ENCODE data around the gene UAP1L1.
"Not testable (repeated sequence)": the region's sequence is repeated elsewhere in the genome, so short reads cannot be mapped to it uniquely, and the experiment has no call there.

The UAP1L1 gene

DNA sequence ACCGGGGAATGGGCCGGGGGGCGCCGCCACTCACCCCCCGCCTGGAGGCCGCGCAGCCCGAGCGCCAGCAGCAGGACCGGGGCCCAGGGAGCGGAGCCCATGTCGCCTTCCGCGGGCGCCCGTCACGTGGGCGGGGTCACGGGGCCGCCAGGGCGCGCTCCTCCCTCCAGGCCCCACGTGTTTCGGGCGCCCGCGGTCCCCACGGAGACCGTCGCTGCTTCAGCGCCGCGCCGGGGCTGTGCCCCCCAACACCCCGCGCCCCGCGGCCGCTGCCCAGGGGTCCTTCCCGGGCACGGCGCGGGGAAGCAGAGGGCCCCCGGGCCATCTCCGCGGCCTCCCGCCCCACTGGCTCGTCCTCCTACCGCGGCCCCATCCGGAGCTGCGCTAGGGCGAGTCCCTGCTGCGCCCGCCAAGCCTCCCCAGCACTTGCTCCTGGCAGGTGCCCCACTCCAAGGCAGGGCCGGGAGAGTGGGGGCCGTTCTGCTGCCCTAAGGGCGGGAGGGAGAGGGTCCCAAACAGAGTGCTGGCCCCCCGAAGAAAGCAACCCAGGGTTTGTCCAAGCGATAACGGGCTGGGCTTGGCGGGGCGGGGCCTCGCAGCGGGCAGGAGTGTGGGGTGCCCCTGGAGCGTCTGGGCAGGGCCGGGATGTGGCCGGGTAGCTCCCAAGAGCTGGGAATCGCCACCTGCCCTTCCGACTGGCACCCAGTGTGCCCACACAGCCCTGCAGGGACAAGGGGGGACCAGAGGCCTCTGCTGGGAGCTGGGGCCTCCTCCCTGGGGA lies 37.5 kb downstream of the UAP1L1 start, which contains the start of gene DPP7:
Gene DPP7 (minus strand): TSS at position 121 of the 781 bp plus-strand sequence. CDS start 20 bp downstream, at position 101.
- no peaks in the 10 kb centered on the region for H3K9me3 ChIP-seq (ENCODE audit: control insufficient read depth, insufficient read depth, low read length)
- peak within 1 kb of the TSS; percentile 47; the same call in 1 of the 2 replicates for H3K4me3 ChIP-seq (ENCODE audit: low read depth, low read length)
- H3K9ac ChIP-seq (ENCODE audit: low read depth, low read length), result no peak within 1 kb of the TSS
- 0 out of 2 replicates have a peak, but pooled peaks cover 4% of the 10 kb centered on the region for H3K36me3 ChIP-seq (ENCODE audit: control insufficient read depth, insufficient read depth, low read length)
- H3K27me3 ChIP-seq (ENCODE audit: control insufficient read depth, insufficient read depth, low read length), result peaks cover 29% of the 10 kb centered on the region
- no peak within 1 kb of the TSS for H3K27ac ChIP-seq (ENCODE audit: low read depth, low read length)
- H3K4me1 ChIP-seq (ENCODE audit: control insufficient read depth, insufficient read depth, low read length), result no peaks in the 10 kb centered on the region

DNA sequence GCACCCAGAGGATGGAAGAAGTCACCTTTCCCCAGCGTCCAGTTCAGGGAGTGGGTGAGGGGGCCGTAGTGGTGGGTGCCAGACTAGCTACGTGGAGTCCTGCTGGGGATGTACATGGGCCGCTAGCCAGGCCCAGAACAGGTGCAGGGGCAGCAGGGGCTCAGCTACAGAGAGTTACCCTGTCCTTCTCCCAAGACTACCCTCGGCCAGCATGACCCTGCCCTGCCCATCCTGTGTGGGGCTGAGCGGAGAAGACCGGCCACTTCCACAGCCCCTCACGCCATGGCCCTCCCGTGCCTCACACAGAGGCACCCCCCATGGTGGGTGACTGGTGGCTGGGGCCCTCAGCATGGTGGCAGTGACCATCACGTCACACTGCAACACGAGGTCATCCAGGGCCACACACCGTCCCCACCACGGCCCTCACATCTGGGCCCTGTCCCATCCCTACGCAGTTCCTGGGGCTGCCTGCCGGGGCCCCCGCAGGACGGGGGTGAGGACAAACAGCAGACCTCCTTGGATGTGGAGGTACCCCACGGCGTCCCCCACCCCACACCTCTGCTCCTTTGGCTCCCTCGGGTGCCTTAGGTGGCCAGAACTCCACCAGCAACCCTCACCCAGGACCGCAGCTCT lies 38.2 kb downstream of the UAP1L1 start:
- H3K9me3 ChIP-seq (ENCODE audit: control insufficient read depth, insufficient read depth, low read length), result no peaks in the 10 kb centered on the region
- H3K36me3 ChIP-seq (ENCODE audit: control insufficient read depth, insufficient read depth, low read length), result no peaks in the 10 kb centered on the region
- H3K27ac ChIP-seq (ENCODE audit: low read depth, low read length), result no peak overlapping the region
- no peaks in the 10 kb centered on the region for H3K4me1 ChIP-seq (ENCODE audit: control insufficient read depth, insufficient read depth, low read length)
- no peak overlapping the region for H3K9ac ChIP-seq (ENCODE audit: low read depth, low read length)
- H3K27me3 ChIP-seq (ENCODE audit: control insufficient read depth, insufficient read depth, low read length), result peaks cover 29% of the 10 kb centered on the region
- no peak overlapping the region for H3K4me3 ChIP-seq (ENCODE audit: low read depth, low read length)

DNA sequence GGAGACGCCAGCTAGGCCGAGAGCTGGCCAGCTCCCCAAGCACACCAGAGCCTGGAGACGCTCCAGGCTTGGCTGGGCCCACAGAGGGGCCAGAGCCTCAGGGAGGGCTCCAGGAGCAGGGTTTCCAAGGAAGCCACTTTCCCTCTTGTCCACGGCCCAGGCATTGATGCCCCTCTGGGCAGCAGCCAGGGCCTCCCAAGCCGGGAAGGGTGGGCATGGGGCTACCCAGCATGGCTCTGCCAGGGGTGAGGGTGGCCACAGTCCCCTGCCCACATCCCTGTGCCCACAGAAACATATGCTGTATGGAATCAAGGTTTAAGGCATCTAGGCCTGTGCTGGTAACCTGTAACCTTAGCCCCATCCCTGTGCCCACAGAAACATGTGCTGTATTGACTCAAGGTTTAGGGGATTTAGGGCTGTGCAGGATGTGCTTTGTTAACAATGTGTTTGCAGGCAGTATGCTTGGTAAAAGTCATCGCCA lies 38.8 kb downstream of the UAP1L1 start:
- Histone ChIP-seq H3K4me1 (ENCODE audit: control insufficient read depth, insufficient read depth, low read length) (no peaks in the 10 kb centered on the region), H3K27me3 (ENCODE audit: control insufficient read depth, insufficient read depth, low read length) (peaks cover 29% of the 10 kb centered on the region), H3K36me3 (ENCODE audit: control insufficient read depth, insufficient read depth, low read length) (no peaks in the 10 kb centered on the region), H3K9me3 (ENCODE audit: control insufficient read depth, insufficient read depth, low read length) (no peaks in the 10 kb centered on the region), H3K9ac (ENCODE audit: low read depth, low read length) (no peak overlapping the region), H3K27ac (ENCODE audit: low read depth, low read length) (no peak overlapping the region), H3K4me3 (ENCODE audit: low read depth, low read length) (no peak overlapping the region)

DNA sequence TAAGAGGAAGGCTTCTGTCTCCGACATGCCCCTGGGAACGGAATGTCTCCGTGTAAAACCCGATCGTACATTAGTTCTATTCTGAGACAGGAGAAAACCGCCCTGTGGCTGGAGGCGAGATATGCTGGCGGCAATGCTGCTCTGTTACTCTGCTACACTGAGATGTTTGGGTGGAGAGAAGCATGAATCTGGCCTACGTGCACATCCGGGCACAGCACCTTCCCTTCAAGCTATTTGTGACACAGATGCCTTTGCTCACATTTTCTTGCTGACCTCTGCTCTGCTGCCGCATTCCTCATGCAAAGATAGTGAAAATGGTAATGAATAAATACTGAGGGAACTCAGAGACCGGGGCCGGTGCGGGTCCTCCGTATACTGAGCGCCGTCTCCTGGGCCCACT lies 39.4 kb downstream of the UAP1L1 start:
- Histone ChIP-seq H3K9ac (ENCODE audit: low read depth, low read length) (no peak overlapping the region), H3K4me3 (ENCODE audit: low read depth, low read length) (no peak overlapping the region), H3K36me3 (ENCODE audit: control insufficient read depth, insufficient read depth, low read length) (no peaks in the 10 kb centered on the region), H3K27me3 (ENCODE audit: control insufficient read depth, insufficient read depth, low read length) (peaks cover 29% of the 10 kb centered on the region), H3K4me1 (ENCODE audit: control insufficient read depth, insufficient read depth, low read length) (no peaks in the 10 kb centered on the region), H3K9me3 (ENCODE audit: control insufficient read depth, insufficient read depth, low read length) (no peaks in the 10 kb centered on the region), H3K27ac (ENCODE audit: low read depth, low read length) (no peak overlapping the region)

DNA sequence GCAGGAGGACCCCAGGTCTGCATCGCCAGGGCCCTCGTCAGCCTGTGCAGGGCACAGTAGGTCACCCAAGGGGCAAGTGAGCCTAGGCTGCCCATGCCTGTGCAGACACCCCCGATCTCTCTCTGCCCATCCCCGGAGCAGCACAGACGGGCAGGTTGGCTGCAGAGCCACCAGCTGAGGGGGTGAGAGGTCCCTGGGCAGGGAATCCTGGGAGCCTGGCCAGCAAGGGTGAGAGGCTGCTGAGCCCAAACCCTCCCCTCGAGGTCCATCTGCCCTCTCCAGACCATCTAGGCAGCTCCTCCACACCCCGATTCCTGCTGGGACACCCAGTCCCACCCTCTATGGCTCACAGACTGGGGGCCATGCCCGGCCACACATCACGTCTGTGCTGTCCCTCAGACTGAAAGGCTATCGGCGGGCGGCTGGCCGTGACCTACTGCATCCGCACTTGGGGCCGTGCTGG lies 40.0 kb downstream of the UAP1L1 start:
- H3K4me3 ChIP-seq (ENCODE audit: low read depth, low read length), result no peak overlapping the region
- no peaks in the 10 kb centered on the region for H3K36me3 ChIP-seq (ENCODE audit: control insufficient read depth, insufficient read depth, low read length)
- H3K9me3 ChIP-seq (ENCODE audit: control insufficient read depth, insufficient read depth, low read length), result no peaks in the 10 kb centered on the region
- H3K4me1 ChIP-seq (ENCODE audit: control insufficient read depth, insufficient read depth, low read length), result no peaks in the 10 kb centered on the region
- H3K27me3 ChIP-seq (ENCODE audit: control insufficient read depth, insufficient read depth, low read length), result peaks cover 29% of the 10 kb centered on the region
- no peak overlapping the region for H3K27ac ChIP-seq (ENCODE audit: low read depth, low read length)
- H3K9ac ChIP-seq (ENCODE audit: low read depth, low read length), result no peak overlapping the region

DNA sequence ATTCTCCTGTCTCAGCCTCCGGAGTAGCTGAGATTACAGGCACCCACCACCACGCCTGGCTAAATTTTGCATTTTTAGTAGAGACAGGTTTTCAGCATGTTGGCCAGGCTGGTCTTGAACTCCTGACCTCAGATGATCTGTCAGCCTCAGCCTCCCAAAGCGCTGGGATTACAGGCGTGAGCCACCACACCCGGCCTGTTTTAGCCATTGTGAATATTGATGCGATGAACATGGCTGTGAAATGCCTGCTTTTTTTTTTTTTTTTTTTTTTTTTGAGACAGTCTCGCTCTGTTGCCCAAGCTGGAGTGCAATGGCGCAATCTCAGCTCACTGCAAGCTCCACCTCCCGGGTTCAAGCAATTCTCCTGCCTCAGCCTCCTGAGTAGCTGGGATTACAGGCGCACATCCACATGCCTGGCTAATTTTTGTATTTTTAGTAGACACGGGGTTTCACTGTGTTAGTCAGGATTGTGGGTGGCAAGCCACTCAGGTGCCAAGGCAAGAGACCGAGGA lies 40.8 kb downstream of the UAP1L1 start:
- peaks cover 25% of the 10 kb centered on the region for H3K27me3 ChIP-seq (ENCODE audit: control insufficient read depth, insufficient read depth, low read length)
- not testable (repeated sequence) for H3K9me3 ChIP-seq (ENCODE audit: control insufficient read depth, insufficient read depth, low read length); H3K9ac ChIP-seq (ENCODE audit: low read depth, low read length); H3K27ac ChIP-seq (ENCODE audit: low read depth, low read length); H3K4me1 ChIP-seq (ENCODE audit: control insufficient read depth, insufficient read depth, low read length); H3K4me3 ChIP-seq (ENCODE audit: low read depth, low read length); H3K36me3 ChIP-seq (ENCODE audit: control insufficient read depth, insufficient read depth, low read length)

DNA sequence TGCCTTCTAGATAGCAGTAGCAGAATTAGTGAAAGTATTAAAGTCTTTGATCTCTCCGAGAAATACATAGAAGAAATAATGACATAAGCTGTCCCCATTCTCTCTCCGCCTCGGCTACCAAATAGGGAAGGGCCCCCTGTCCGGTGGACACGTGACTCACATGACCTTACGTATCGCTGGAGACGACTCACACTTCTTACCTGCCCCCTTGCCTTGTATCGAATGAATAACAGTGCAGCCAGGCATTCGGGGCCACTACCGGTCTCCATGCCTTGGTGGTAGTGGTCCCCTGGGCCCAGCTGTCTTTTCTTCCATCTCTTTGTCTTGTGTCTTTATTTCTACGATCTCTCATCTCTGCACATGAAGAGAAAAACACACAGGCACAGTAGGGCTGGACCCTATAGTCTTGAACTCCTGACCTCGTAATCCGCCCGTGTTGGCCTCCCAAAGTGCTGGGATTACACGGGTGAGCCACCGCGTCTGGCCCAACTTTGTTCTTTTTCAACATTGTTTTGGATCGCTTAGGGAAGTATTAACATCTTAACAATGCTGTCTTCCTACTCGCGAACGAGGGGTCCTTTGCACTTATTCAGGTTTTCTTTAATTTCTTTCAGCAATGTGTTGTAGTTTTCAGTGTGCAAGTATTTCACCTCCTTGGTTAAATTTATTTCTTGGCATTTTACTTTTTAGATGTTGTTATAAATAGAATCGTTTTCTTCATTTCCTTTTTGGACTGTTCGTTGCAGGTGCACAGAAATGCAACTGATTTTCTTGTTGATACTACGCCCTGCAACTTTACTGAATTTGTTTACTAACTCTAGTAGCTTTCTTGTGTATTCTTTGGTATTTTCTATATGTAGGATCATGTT lies 44.8 kb downstream of the UAP1L1 start:
- H3K4me3 ChIP-seq (ENCODE audit: low read depth, low read length); H3K9ac ChIP-seq (ENCODE audit: low read depth, low read length); H3K4me1 ChIP-seq (ENCODE audit: control insufficient read depth, insufficient read depth, low read length); H3K27me3 ChIP-seq (ENCODE audit: control insufficient read depth, insufficient read depth, low read length); H3K36me3 ChIP-seq (ENCODE audit: control insufficient read depth, insufficient read depth, low read length); H3K9me3 ChIP-seq (ENCODE audit: control insufficient read depth, insufficient read depth, low read length); H3K27ac ChIP-seq (ENCODE audit: low read depth, low read length): not testable (repeated sequence)

DNA sequence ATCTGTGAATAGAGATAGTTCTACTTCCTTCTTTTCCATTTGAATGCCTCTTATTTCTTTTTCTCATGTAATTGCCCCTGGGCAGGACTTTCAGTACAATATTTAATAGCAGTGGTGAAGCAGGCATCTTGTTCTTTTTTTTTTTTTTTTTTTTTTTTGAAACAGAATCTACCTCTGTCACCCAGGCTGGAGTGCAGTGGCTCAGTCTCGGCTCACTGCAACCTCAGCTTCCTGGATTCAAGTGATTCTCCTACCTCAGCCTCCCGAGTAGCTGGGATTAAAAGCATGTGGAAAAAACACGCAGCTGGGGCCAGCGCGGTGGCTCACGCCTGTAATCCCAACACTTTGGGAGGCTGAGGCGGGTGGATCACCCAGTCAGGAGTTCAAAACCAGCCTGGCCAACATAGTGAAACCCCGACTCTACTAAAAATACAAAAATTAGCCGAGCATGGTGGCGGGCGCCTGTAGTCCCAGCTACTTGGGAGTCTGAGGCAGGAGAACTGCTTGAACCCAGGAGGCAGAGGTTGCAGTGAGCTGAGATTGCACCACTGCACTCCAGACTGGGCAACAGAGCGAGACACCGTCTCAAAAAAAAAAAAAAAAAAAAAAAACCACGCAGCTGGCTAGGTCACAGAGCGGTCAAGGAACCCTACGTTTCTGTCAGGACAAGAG lies 45.6 kb downstream of the UAP1L1 start:
- H3K9me3 ChIP-seq (ENCODE audit: control insufficient read depth, insufficient read depth, low read length); H3K4me1 ChIP-seq (ENCODE audit: control insufficient read depth, insufficient read depth, low read length); H3K27ac ChIP-seq (ENCODE audit: low read depth, low read length); H3K27me3 ChIP-seq (ENCODE audit: control insufficient read depth, insufficient read depth, low read length); H3K36me3 ChIP-seq (ENCODE audit: control insufficient read depth, insufficient read depth, low read length); H3K9ac ChIP-seq (ENCODE audit: low read depth, low read length); H3K4me3 ChIP-seq (ENCODE audit: low read depth, low read length): not testable (repeated sequence)

DNA sequence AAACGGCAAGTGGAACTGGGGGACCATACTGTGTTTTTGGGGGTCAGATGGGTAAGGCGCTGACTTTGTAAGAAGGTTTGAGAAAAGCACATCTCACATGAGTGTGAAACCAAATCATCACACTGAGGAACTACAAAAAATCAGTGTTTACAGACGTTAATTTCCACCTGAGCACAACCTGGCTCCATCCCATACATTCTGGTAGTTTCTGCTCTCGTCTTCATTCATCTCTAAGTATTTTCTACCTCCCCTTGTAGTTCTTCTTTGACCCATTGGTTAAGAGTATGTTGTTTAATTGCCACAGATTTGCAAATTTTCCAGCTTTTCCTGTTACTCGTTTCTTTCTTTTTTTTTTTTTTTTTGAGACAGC lies 46.1 kb downstream of the UAP1L1 start:
- no peak overlapping the region for H3K9ac ChIP-seq (ENCODE audit: low read depth, low read length)
- no peaks in the 10 kb centered on the region for H3K27me3 ChIP-seq (ENCODE audit: control insufficient read depth, insufficient read depth, low read length)
- H3K36me3 ChIP-seq (ENCODE audit: control insufficient read depth, insufficient read depth, low read length), result no peaks in the 10 kb centered on the region
- no peaks in the 10 kb centered on the region for H3K9me3 ChIP-seq (ENCODE audit: control insufficient read depth, insufficient read depth, low read length)
- H3K4me1 ChIP-seq (ENCODE audit: control insufficient read depth, insufficient read depth, low read length), result peaks cover 1% of the 10 kb centered on the region
- no peak overlapping the region for H3K27ac ChIP-seq (ENCODE audit: low read depth, low read length)
- no peak overlapping the region for H3K4me3 ChIP-seq (ENCODE audit: low read depth, low read length)

DNA sequence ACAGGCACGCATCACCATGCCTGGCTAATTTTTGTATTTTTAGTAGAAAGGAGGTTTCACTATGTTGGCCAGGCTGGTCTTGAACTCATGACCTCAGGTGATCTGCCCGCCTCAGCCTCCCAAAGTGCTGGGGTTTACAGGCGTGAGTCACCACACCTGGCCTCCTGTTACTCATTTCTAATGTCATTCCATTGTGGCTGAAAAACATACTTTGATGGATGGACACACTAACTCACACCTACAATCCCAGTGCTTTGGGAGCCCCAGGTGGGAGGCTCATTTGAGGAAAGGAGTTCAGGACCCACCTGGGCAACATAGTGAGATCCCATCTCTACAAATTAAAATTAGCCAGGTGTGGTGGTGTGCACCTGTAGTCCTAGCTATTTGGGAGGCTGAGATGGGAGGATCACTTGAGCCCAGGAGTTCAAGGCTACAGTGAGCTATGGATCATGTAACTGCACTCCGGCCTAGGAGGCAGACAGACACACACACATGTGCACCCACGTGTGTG lies 46.7 kb downstream of the UAP1L1 start:
- not testable (repeated sequence) for H3K9ac ChIP-seq (ENCODE audit: low read depth, low read length); H3K36me3 ChIP-seq (ENCODE audit: control insufficient read depth, insufficient read depth, low read length); H3K4me3 ChIP-seq (ENCODE audit: low read depth, low read length); H3K27ac ChIP-seq (ENCODE audit: low read depth, low read length); H3K9me3 ChIP-seq (ENCODE audit: control insufficient read depth, insufficient read depth, low read length); H3K4me1 ChIP-seq (ENCODE audit: control insufficient read depth, insufficient read depth, low read length); H3K27me3 ChIP-seq (ENCODE audit: control insufficient read depth, insufficient read depth, low read length)
